Effector memory CD8-positive, alpha-beta T cell (primary cell): ENCODE measurements around the gene USPL1.
"Not testable (repeated sequence)": the region's sequence is repeated elsewhere in the genome, so short reads cannot be mapped to it uniquely, and the experiment has no call there.

Experiments
- ATAC-seq: fragments of 150-1000 bp; cut with Tn5 transposase; replicated peaks from 2 replicates; pipeline ENCODE4 v1.10.0; 2021; ENCODE audit warnings: mild to moderate bottlenecking, moderate library complexity
- DNase-seq, 3 experiments: peaks; one replicate each; pipeline ENCODE4 v3.0.0; 2021
- H3K27ac Mint-ChIP-seq, 2 donors: one replicate each; pipeline ENCODE4 v1.8.0; 2022; ENCODE audit warnings: mild to moderate bottlenecking in 2 of 2, mixed read lengths in 2 of 2, moderate library complexity in 2 of 2
- H3K27me3 Mint-ChIP-seq, 2 donors: one replicate each; pipeline ENCODE4 v1.8.0; 2022; ENCODE audit warnings: mixed read lengths in 2 of 2
- H3K36me3 Mint-ChIP-seq: one replicate; pipeline ENCODE4 v1.8.0; 2022; ENCODE audit warnings: mild to moderate bottlenecking, moderate library complexity, mixed read lengths; ENCODE audit not compliant: insufficient read depth
- H3K4me1 Mint-ChIP-seq, 2 donors: one replicate each; pipeline ENCODE4 v1.8.0; 2022; ENCODE audit warnings: low read depth in 2 of 2, mixed read lengths in 2 of 2
- H3K4me3 Mint-ChIP-seq, 2 donors: one replicate each; pipeline ENCODE4 v1.8.0; 2022; ENCODE audit warnings: mild to moderate bottlenecking in 2 of 2, mixed read lengths in 2 of 2, moderate library complexity in 2 of 2
- H3K9me3 Mint-ChIP-seq, 2 donors: one replicate each; pipeline ENCODE4 v1.8.0; 2022; ENCODE audit warnings: mixed read lengths in 2 of 2

USPL1 gene

DNA sequence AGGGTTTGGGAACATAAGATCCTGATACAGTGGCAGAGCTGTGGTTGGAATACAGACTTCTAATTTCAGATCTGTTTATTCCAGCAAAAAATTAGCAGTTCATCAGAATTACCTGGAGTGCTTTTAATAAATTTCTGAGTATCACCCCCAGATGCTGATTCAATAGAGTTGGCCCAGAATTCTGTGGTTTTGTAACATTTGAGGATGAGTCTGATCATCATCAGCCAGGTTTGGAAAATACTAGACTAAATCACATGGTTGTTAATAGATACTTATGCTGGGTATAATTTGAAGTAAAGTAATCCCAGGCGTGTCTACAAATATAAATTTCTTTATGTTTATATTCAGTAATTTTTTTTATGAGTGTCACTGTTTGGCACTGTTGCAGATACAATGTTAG is 4.8 kb downstream of the USPL1 start:
- H3K27me3 Mint-ChIP-seq, result no peaks in the 10 kb centered on the region
- H3K36me3 Mint-ChIP-seq, result peaks cover 37% of the 10 kb centered on the region
- no peaks in the 10 kb centered on the region for H3K9me3 Mint-ChIP-seq
- no peak overlapping the region for H3K27ac Mint-ChIP-seq
- ATAC-seq (no peak), DNase-seq (no peak)
- peaks cover 15 to 29% of the 10 kb centered on the region in 2 donors for H3K4me1 Mint-ChIP-seq
- no peak overlapping the region for H3K4me3 Mint-ChIP-seq

DNA sequence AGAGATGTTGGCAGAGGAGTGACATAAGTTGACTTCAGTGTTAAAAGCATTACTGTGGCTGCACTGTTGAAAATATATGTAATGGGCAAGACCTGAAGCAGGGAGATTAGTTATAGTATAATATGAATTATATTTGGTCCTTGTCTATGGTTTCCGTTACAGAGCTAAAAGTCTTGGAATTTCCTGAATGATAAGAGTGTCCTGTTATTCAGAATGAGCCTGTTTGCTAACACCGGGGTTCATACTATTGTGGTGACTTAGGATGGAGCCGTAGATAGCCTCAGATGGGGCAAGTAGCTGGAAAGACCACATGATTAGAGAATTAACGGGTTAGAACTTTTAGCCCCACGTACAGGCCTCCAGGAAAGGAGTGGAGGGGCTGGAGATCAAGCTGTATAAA is 5.7 kb downstream of the USPL1 start:
- DNase-seq (no peak), ATAC-seq (no peak)
- peaks cover 16 to 33% of the 10 kb centered on the region in 2 donors for H3K4me1 Mint-ChIP-seq
- H3K9me3 Mint-ChIP-seq, result no peaks in the 10 kb centered on the region
- peak overlapping the region in 1 of 2 donors; percentile 0 for H3K27ac Mint-ChIP-seq
- H3K36me3 Mint-ChIP-seq, result peaks cover 42% of the 10 kb centered on the region
- H3K27me3 Mint-ChIP-seq, result no peaks in the 10 kb centered on the region
- H3K4me3 Mint-ChIP-seq, result no peak overlapping the region

DNA sequence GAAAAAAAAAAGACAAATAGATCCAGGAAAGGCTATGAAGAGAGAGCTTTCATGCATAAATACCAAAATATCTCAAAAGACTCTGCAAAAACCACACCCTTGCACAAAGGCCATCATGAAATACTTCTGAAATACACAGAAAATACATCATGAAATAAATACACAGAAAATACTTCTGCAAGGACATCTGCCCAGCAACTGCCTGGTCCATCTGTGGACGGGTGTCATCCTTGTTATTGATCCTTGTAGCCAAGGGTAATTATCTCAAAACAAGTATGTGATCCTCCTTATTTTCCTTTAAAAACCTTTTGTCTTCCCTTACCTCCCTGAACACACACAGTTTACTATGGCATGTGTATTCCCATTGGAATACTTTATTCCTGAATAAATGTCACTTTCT is 6.9 kb downstream of the USPL1 start:
- H3K9me3 Mint-ChIP-seq, result no peaks in the 10 kb centered on the region

DNA sequence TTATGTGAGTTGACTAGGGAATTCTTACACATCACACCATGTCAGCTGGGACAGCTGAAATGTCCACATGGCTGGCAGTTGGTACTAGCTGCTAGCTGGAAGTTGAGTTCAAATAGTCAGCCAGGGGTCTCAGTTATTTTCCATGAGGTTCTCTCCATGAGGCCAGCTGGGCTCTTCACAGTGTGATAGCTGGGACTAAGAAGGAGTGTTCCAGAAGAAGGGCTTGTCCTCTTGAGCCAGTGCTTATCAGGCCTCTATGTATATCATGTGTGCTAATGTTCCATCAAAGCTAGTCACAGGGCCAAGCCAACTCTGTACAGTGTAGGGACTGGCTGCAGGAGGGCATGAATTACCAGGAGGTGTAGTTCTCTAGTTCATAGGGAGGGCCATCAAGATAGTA is 11.8 kb downstream of the USPL1 start:
- no peak for DNase-seq
- ATAC-seq, result no peak
- peak overlapping the region; percentile 15 to 41 for H3K27ac Mint-ChIP-seq
- H3K27me3 Mint-ChIP-seq, result no peaks in the 10 kb centered on the region
- peaks cover 23 to 47% of the 10 kb centered on the region in 2 donors for H3K4me1 Mint-ChIP-seq
- no peak overlapping the region for H3K4me3 Mint-ChIP-seq
- H3K9me3 Mint-ChIP-seq, result no peaks in the 10 kb centered on the region
- peaks cover 65% of the 10 kb centered on the region for H3K36me3 Mint-ChIP-seq

More for the DNA sequence above, 6.9 kb downstream of the USPL1 start:
- peaks cover 24 to 41% of the 10 kb centered on the region in 2 donors for H3K4me1 Mint-ChIP-seq
- no peaks in the 10 kb centered on the region for H3K27me3 Mint-ChIP-seq
- DNase-seq (no peak), ATAC-seq (no peak)
- no peak overlapping the region for H3K4me3 Mint-ChIP-seq
- peak overlapping the region in 1 of 2 donors; percentile 21 for H3K27ac Mint-ChIP-seq
- H3K36me3 Mint-ChIP-seq, result peaks cover 46% of the 10 kb centered on the region

GRCh38 chr13:30633861-30634260 is 16.1 kb downstream of the USPL1 start:
- ATAC-seq, result no peak
- H3K27ac Mint-ChIP-seq, result no peak overlapping the region
- H3K27me3 Mint-ChIP-seq, result no peaks in the 10 kb centered on the region
- H3K9me3 Mint-ChIP-seq, result no peaks in the 10 kb centered on the region
- peaks cover 49% of the 10 kb centered on the region for H3K36me3 Mint-ChIP-seq
- peaks cover 33 to 60% of the 10 kb centered on the region in 2 donors for H3K4me1 Mint-ChIP-seq
- DNase-seq, result no peak
- no peak overlapping the region for H3K4me3 Mint-ChIP-seq

DNA sequence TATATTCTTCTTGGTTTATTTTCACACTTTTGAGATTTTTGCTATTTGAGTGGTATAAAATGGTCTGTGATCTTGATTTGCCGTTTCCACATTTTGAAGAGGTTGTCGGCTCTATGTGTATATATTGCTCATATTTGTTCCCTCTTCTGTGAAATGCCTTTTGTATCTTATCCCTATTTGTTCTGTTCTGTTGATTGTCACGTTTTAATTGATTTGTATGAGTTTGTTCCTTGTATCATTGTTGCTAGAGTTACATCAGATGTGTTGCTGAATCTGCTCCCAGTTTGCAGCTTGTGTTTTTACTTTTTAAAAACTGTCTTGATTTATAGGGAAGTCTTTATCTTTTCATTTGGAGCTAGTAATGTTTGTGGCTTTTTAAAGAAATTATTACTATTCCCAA is 17.1 kb downstream of the USPL1 start:
- H3K27me3 Mint-ChIP-seq, result no peaks in the 10 kb centered on the region
- no peaks in the 10 kb centered on the region for H3K9me3 Mint-ChIP-seq
- peaks cover 55% of the 10 kb centered on the region for H3K36me3 Mint-ChIP-seq
- peak overlapping the region in 1 of 2 donors; percentile 7 for H3K4me3 Mint-ChIP-seq
- peaks cover 25 to 58% of the 10 kb centered on the region in 2 donors for H3K4me1 Mint-ChIP-seq
- no peak for ATAC-seq
- no peak overlapping the region for H3K27ac Mint-ChIP-seq
- no peak for DNase-seq

GRCh38 chr13:30638301-30638700 is 20.6 kb downstream of the USPL1 start:
- H3K27me3 Mint-ChIP-seq, result no peaks in the 10 kb centered on the region
- peaks cover 23 to 48% of the 10 kb centered on the region in 2 donors for H3K4me1 Mint-ChIP-seq
- no peak for ATAC-seq

DNA sequence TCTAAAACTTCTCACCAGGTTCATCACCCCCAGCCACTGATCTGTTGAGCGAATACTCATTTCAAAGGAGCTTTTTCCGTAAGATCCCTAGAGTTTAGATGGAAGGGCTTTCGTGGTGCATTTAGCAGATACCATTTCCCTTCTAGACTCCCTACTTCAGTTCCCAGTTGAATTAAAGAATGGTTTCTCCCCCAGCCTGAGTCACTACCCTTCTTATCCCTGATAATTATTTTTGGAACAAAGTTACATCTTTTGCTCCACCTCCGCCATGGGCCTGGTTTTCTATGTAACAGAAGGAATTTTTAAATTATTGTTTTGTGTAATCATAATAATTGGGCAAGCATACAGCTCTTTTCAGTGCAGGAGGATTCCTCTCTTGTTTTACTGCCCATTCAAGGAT is 22.0 kb downstream of the USPL1 start:
- Mint-ChIP-seq H3K4me3 (no peak overlapping the region), H3K4me1 (peaks cover 18 to 40% of the 10 kb centered on the region in 2 donors), H3K27ac (peak overlapping the region in 1 of 2 donors; percentile 13), H3K27me3 (no peaks in the 10 kb centered on the region), H3K9me3 (no peaks in the 10 kb centered on the region), H3K36me3 (peaks cover 60% of the 10 kb centered on the region)
- no peak for DNase-seq
- ATAC-seq, result no peak

More at GRCh38 chr13:30638301-30638700, 20.6 kb downstream of the USPL1 start:
- Mint-ChIP-seq H3K9me3 (no peaks in the 10 kb centered on the region), H3K27ac (peak overlapping the region; percentile 17 to 70), H3K36me3 (peaks cover 59% of the 10 kb centered on the region), H3K4me3 (no peak overlapping the region)
- DNase-seq, result no peak

DNA sequence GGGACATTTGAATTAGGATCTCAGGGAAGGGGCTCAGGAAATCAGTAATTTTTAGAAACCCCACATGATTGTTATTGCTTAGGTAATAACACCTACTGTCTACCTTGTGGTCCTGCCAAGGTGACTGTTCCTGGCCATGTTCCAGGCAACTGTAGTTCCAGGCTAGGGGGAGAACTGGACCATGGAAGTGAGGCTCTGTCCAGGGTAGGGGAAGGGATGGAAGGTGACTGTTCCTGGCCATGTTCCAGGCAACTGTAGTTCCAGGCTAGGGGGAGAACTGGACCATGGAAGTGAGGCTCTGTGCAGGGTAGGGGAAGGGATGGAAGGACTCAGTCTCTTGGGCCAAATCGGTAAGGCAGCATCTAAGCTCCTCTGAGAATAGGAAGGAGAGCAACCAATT is 23.5 kb downstream of the USPL1 start:
- peaks cover 10 to 31% of the 10 kb centered on the region in 2 donors for H3K4me1 Mint-ChIP-seq

DNA sequence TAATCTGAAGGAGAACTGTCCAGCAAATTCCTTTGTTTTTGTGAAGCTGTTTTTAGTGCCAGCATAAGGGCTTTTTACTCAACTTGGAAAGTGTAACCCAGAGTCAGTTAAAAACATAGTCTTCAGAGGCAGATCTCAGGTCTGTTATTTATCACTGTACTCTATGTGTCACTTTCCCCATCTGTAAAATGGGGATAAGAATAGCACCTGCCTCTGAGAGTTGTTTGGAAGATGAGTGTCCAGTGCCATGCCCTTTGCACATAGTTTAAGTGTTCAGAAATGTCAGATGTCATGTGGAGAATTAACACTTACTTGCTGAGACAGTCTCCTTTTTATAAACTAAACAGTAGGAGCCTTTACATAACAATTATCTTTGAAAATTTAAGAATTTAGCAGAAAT is 27.9 kb downstream of the USPL1 start:
- Mint-ChIP-seq H3K4me3 (no peak overlapping the region), H3K27me3 (no peaks in the 10 kb centered on the region), H3K9me3 (no peaks in the 10 kb centered on the region), H3K36me3 (peaks cover 83% of the 10 kb centered on the region), H3K27ac (no peak overlapping the region), H3K4me1 (peaks cover 8 to 33% of the 10 kb centered on the region in 2 donors)
- DNase-seq (no peak), ATAC-seq (no peak)

More for the DNA sequence above, 23.5 kb downstream of the USPL1 start:
- H3K9me3 Mint-ChIP-seq, H3K27me3 Mint-ChIP-seq, ATAC-seq, H3K4me3 Mint-ChIP-seq, DNase-seq: not testable (repeated sequence)
- Mint-ChIP-seq H3K36me3 (peaks cover 75% of the 10 kb centered on the region), H3K27ac (peak overlapping the region; percentile 24 to 54)

DNA sequence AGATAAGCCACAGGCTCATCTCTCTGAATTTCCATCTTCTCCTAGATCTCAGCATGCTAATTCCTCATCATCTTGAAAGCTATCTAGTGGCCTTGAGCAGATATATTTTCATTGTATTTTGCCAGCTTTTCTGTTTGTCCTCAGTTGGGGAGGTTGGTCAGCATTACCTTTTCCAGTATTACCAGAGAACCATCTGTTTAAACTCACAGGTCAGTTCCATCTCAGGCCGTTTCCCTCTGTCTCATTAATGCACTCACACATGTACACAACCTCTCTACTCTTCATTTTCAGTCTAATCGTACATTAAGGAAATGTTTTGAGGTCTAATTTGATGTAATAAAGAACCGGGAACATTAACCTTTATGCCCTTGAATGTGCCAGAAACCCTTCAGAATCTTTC is 29.7 kb downstream of the USPL1 start:
- Mint-ChIP-seq H3K4me3 (no peak overlapping the region), H3K27me3 (no peaks in the 10 kb centered on the region), H3K27ac (peak overlapping the region in 1 of 2 donors; percentile 72), H3K36me3 (peaks cover 79% of the 10 kb centered on the region), H3K4me1 (peaks cover 12 to 40% of the 10 kb centered on the region in 2 donors), H3K9me3 (no peaks in the 10 kb centered on the region)
- DNase-seq (no peak), ATAC-seq (no peak)

- ATAC-seq, result no peak
- peak overlapping the region in 1 of 2 donors; percentile 72 for H3K27ac Mint-ChIP-seq
These were observed 30.3 kb downstream of the USPL1 start for GRCh38 chr13:30647824-30648521.

DNA sequence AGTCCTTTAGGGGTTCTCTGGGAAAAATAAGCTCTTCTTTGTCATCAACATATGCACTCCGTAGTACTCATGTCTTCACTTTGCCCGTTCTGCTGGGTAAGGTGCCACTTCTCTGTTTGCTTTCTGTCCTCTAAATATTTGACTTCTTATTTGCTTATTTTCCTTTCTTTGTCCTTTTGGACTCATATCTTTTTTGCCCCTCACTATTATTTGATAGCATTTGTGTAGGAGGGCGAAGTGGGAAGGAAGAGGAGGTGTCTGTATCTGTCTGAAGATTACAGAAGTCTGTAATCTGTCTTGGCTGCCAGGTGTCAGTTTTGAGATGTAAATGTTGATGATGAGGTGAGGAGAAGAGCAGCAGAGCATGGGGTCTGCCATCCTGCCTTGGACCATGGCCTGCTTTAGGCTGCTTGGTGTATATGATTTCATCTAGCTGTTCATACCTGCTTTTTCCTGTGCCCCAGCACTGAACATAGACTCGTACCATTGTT is 30.8 kb downstream of the USPL1 start:
- no peak for DNase-seq
- Mint-ChIP-seq H3K27ac (peak overlapping the region in 1 of 2 donors; percentile 33), H3K4me1 (peaks cover 16 to 50% of the 10 kb centered on the region in 2 donors), H3K4me3 (no peak overlapping the region), H3K36me3 (peaks cover 73% of the 10 kb centered on the region), H3K27me3 (no peaks in the 10 kb centered on the region), H3K9me3 (no peaks in the 10 kb centered on the region)
- no peak for ATAC-seq

More at GRCh38 chr13:30647824-30648521, 30.3 kb downstream of the USPL1 start:
- Mint-ChIP-seq H3K4me1 (peaks cover 14 to 45% of the 10 kb centered on the region in 2 donors), H3K36me3 (peaks cover 73% of the 10 kb centered on the region), H3K4me3 (no peak overlapping the region), H3K9me3 (no peaks in the 10 kb centered on the region), H3K27me3 (no peaks in the 10 kb centered on the region)
- no peak for DNase-seq

DNA sequence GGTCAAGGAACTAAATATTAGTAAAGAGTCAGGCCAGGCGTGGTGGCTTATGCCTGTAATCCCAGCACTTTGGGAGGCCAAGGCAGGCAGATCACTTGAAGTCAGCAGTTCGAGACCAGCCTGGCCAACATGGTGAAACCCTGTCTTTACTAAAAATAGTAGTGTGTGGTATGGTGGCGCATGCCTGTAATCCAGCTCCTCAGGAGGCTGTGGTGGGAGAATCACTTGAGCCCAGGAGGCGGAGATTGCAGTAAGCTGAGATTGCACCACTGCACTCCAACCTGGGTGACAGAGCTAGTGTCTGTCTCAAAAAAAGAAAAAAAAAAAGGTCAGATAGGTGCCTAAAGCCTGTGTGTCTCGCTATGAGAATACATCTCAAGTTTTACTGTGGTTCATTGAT is 33.9 kb downstream of the USPL1 start:
- H3K9me3 Mint-ChIP-seq, DNase-seq, H3K27me3 Mint-ChIP-seq, H3K4me3 Mint-ChIP-seq, ATAC-seq: not testable (repeated sequence)
- Mint-ChIP-seq H3K4me1 (peaks cover 21 to 64% of the 10 kb centered on the region in 2 donors), H3K36me3 (peaks cover 65% of the 10 kb centered on the region), H3K27ac (peak overlapping the region; percentile 71 to 76)
